Measurements from ENCODE around the gene CCL21.

DNA sequence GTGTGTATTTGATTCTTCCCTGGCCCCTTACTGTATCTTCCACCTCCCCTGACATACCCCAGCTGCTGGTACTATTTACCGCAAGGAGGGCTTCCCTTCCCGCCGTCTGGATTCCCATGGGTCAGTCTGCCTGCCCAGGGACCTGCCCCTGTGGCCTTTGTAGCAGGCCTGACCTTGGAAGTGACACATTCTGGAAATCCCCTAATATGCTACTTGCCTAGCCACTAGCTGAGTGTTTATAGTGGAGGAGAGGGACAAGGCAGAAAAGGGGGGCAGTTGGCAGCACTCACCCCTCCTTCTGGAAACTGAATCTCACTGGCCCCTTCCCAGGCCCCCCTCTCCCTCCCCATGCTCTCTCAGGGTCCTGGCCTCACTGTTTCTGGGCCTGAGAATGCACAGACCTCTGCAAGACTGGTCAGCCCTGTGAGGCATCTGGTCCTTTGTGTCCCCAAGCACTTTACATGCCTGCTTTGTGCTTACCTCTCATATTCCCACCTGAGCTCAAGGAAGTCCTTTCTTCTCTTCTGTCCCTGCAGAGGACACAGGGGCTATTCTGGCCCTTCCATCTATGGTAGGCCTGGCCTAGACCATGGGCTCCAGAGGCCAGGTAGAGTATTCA, 8.2 kb upstream of the CCL21 start:
- TF ChIP-seq, protein P1, sequence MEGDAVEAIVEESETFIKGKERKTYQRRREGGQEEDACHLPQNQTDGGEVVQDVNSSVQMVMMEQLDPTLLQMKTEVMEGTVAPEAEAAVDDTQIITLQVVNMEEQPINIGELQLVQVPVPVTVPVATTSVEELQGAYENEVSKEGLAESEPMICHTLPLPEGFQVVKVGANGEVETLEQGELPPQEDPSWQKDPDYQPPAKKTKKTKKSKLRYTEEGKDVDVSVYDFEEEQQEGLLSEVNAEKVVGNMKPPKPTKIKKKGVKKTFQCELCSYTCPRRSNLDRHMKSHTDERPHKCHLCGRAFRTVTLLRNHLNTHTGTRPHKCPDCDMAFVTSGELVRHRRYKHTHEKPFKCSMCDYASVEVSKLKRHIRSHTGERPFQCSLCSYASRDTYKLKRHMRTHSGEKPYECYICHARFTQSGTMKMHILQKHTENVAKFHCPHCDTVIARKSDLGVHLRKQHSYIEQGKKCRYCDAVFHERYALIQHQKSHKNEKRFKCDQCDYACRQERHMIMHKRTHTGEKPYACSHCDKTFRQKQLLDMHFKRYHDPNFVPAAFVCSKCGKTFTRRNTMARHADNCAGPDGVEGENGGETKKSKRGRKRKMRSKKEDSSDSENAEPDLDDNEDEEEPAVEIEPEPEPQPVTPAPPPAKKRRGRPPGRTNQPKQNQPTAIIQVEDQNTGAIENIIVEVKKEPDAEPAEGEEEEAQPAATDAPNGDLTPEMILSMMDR (IDR thresholded peaks at IDR 0.05), result no peak
- no peak for TF ChIP-seq POLR2A (IDR thresholded peaks at IDR 0.05)

Measured in adrenal gland (tissue), 5 donors.